Posterior cingulate gyrus (tissue), 11 donors: Measurements from ENCODE around the gene GPR183.

ENCODE experiments used
- DNase-seq, 10 donors: peaks; one replicate each; pipeline versions ENCODE4 v3.0.0 to v3.0.0-alpha.2; 2020 to 2021; ENCODE audit warnings: mixed read lengths in 3 of 10
- intact Hi-C: fragments of 100-400 bp; cut with DNase I; formaldehyde crosslinking; loops from one replicate; pipeline ENCODE4 v1.15.1; 2023

Gene GPR183

DNA sequence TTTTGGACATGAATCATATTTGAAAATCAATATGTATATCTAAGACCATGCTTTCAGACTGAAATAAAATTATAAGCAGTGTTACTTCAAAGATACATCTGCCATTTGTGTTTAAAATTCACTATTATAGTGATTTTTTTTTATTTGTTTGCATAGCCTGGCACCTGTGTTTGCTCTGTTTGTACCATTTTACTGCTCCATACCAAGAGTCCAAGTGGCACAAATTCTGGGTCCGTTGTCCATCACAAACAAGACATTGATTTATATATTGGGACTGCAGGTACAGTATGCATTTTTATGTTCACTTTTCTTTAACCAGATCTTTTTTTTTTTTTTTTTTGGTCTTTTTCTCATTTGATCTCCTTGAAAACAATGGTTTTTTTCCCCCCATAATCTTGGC, 6.7 kb upstream of the GPR183 start:
- intact Hi-C loops: no loop called here
- no peak for DNase-seq

DNA sequence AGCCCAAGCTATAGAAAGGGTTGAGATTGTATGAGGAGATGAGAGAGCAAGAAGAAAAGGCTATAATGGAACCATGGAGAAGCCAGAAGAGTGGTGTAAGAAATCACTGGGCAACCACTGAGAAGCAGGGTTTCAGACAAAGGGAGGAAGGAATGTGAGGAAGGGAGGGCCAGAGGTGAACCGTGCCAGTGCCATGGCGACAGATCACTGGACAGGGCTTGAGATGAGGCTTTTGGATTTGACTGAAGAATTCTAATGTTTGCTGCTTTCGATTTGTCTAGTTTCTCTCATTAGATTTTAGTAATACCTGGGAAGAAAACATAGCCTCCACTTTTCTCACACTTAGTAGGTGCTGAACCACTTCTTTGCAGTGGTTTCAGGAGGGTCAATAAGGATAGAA, 6.3 kb upstream of the GPR183 start:
- intact Hi-C loops: no loop called here
- DNase-seq: no peak

DNA sequence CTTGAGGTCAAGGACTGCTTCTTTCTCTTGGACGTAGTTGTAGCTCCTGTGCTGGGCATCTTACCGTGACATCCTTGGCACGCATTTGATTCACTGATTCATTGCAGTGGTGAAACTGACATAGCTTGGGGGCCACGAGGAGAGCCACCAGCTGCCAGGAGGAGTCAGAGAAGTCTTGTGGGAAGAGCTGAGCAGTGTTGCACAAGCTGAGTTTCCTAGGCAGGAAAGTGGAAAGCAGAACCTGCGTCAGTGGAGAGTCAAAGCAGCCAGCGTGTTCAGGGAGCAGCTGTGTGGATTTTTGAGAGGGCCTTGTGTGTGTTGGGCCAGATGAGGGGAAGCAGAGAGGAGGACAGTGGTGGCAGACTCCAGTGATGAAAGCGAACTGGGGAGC, 5.3 kb upstream of the GPR183 start:
- DNase-seq: peak in 8 of 10 donors; percentile 22 to 89 (median 48)
- intact Hi-C loops: no loop called here

DNA sequence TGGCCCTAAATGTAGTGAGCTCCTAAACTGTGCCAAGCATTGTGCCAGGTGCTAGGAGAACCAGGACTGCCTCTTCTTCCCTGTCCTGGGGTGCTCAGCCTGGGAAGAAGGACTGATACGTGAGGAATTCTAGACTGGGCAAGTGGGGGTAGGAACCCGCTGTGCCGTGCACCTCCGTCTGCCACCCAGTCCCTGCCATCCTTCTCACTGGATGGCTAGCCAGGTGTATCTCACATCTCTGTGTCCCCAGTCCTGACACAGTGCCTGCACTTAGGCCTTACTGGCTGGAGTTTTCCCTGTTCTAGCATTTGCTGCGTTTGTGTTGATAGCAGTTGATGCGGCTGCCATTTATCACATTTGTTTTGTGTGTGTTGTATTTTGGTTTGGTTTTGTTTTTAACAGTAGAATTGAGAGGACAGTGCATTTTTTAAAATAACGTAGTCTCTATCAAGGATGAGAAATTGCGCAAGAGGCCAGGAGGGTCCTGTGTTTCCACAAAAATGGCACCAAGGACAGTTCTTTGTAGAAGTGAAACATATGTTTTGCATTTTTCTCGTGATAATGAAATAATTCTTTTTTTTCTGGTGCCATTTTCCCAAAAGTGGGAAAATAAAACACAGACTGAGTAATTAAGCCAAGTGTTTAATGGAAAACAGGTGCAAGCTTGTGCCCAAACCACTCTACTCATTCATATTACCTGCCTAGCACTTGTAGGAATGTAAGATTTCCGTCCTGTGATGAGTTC, 4.7 kb upstream of the GPR183 start:
- intact Hi-C loops: no loop called here
- DNase-seq: no peak

DNA sequence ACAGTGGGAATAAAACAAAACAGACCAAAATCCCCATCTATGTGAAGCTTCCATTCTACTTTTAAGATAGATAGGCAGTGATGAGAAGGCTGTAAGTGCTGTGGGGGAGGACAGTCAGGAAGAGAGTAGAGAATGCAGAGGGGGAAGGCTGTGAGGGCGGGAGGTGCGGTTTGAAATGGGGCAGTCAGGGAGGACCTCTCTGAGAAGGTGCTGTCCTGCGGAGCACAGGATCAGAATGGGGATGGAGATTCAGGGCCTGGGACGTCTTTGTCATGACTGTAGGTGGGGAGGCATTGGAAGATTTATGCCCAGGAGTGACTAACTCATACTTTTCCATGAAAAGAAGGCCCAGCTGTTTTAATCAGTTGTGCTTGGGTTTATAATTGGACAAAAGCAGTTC, 3.9 kb upstream of the GPR183 start:
- intact Hi-C loops: no loop called here
- DNase-seq: no peak

DNA sequence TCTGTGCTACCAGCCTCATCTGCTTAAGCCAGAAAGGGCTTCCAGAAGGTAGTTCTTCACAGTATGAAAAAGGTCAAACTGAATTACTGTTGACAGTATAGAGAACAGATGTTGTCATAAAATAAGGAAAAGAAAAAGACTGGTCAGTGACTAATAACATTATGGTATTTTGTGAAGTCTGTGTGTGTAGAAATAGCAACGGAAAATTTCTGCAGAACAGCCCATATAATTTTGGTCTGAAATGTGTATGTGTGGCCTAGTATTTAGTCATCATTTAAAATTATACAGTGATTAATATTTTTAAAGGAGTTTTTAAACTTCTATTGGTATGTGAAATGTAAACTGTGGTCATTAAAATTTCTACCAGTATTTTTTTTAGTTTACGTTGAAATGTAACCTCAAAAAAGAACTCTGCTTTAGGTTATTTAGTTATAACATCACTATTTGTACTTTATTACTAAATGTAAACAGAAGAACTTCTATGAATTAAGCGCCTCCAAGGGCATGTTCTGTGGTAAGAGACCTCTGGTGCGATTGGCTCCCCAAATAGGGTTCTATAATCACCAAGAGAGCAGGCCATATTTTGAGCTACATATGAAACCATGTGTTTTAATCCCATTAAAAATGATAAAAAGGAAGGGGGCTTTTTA, 3.3 kb upstream of the GPR183 start:
- DNase-seq: no peak
- intact Hi-C loops: no loop called here

DNA sequence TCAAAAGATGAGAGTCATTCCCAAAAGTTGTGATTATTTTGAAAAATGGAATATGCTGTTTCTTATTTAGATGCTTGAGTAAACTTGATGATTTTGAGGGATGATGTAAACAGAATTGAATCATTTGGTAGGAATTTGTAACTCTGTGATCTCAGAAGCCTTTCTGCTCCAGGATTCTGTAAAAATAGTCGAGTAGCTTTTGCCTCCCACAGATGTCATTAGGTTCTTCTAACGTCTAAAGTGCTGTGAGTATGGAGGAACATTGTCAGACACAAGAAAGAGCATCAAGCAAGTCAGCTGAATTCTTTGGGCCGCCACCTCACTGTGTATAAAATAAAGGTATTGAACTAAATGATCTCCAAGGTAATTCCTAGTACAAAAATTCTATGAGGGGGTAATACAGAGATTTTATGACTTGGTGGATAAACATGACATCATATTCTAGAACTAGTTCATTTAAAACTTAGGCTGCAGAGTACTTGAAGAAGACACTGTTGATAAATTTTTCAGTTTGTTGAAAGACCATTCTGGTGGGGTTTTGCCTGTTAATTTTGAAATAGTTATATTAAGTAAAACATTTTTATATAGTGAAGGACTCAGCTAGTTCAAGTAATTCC, 1.4 kb upstream of the GPR183 start:
- intact Hi-C loops: no loop called here
- DNase-seq: no peak

DNA sequence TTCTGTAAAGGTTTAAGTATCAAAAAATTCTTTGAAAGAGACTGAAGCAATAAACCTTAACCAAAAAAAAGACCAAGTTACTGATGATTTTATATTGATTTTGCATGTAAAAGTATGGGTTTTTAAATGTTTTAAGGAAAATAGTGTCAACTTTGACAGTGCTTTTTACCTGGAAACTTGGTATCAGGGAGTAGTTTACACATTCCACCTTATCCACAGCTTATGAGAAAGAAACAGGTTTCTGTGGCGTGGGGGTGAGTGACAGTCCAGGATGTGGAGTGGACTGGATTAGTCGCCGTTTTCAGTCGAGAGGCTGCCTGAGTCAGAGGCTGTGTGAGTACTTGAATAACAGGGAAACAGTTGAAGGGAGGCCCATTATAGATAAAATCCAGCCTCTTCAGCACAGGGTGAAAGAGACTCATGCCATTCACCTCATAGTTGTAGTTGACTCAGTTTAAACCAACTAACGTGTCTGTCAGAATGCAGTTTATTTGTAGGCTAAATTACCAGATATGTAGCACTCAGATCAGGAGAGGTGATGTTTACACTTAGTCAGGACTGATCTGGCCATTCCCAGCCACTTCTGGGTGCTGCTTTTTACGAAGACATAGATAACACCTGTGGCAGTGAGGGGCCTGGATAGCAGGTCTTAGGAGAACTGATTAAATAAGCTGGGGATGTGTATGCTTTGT, 595 bp upstream of the GPR183 start:
- no peak for DNase-seq
- intact Hi-C loops: no loop called here

DNA sequence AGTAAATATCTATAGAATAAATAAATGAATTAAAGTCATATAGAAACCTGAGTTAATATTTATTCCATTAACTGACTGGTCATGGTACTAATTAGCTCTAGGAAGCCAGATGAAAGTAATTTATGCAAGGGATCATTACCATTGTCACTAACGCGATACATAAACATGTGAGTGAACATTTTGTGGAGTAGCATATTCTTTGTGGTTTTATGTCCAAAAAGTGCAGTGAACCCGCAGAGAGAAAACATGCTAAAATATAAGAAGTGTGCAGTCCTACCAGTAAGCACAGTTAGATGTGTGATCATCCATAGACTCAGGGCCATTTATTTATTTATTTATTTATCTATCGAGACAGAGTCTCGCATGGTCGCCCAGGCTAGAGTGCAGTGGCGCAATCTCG, 1.6 kb downstream of the GPR183 start:
- intact Hi-C loops: no loop called here
- no peak for DNase-seq

DNA sequence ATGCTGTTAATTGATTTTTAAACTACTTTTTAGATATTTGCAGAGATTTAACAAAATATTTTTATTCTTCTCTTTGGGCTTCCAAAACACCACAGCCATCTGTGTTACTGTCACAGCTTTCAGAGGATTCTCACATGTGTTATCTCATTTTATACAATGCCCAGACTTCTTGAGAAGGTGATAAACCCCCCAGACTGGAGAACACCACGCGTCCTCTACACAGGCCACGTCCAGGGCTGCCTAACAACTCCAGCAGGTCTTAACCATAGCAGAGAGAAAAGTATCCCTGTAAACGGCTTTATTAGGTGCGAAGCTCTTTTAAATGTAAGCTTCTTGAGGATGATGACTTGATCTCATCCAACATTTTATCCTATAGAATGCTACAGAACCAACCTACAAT, 2.0 kb downstream of the GPR183 start:
- intact Hi-C loops: no loop called here
- no peak for DNase-seq

DNA sequence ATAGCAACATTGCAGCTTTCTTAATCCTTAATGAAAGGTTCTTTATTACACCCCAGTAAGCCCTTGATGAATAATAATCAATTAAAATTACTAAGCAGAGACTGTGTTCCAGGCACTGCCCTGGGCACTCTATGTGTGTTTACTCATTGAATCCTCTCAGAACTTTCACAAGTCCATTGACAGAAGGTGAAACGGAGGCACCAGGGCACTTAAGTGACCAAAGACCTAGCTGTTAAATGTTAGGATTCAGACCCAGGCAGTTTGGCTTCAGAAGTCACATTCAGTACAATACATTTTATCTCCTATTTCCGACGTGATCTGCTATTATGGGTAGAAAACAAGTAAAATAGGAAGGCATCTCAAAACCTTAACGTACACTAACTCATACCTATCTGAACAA, 2.7 kb downstream of the GPR183 start:
- intact Hi-C loops: no loop called here
- no peak for DNase-seq

DNA sequence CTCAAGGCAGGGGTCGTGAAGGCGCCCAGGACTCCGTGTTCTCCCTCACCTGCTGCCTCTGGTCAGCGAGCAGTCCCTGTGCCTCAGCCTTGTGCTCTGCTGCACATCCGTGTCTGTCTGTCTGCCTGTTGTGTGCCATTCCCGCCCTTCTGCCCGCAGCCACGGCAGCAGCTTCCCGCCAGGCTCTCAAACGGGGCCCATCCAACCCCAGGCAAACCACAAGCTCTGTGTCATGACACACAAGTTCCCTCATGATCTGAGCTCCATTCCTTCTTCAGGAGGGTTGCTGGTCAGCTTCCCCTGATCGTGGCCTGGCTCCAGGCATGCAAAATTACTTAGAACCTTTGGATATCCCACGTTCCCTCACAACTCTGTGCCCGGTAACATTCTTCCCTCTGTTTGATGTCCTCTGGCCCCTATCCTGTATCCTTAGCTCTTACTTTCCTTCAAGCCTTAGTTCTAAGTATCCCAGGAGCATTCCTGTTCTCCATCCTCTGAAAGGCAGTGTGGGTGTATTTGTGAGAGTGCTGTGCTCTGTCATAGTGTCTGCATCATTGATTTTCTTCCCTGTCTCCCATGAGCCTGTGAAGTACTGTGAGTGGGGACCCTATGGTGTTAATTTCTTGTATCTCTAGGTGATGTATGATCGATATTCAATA, 3.2 kb downstream of the GPR183 start:
- intact Hi-C loops: no loop called here
- peak in 5 of 10 donors; percentile 12 to 87 (median 21) for DNase-seq

DNA sequence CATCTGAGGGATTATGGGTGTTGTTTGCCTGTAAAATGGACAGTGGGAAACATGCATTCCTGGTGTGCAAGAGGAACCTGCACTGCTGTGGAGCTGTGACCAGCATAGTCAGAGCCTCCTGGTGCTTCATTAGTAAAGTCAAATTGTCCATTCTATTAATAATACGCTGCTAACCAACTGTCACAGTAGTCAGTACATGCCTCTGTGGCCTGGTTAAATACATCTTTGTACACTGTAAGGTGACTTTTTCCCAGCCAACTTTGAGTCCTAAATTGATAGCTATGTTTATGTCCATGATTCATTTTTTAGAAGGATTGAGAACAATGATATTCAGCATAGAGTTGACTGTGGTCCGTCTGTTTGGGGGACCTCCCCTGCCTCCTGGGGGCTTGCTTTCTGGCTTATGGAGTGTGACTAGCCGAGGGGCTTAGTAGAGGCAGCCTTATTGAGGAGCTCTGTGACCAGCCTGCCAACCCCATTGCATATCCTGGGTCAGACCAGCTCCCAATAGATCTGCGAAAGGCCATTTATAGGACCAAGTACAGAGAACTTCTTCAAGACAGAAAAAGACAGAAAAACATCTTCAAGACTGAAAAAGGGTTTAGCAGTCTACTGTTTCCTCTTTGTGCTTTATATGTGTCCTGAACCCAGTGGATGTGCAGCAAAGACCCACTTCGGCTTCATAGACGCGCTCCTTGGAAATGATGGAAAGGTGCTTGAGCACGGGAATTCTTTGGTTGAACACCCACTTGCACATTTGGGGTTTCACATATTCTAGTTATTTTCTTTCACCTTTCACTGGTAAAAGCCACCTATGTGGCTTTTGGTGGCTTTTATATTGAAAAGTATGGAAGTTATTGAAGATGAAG, 4.3 kb downstream of the GPR183 start:
- no peak for DNase-seq

DNA sequence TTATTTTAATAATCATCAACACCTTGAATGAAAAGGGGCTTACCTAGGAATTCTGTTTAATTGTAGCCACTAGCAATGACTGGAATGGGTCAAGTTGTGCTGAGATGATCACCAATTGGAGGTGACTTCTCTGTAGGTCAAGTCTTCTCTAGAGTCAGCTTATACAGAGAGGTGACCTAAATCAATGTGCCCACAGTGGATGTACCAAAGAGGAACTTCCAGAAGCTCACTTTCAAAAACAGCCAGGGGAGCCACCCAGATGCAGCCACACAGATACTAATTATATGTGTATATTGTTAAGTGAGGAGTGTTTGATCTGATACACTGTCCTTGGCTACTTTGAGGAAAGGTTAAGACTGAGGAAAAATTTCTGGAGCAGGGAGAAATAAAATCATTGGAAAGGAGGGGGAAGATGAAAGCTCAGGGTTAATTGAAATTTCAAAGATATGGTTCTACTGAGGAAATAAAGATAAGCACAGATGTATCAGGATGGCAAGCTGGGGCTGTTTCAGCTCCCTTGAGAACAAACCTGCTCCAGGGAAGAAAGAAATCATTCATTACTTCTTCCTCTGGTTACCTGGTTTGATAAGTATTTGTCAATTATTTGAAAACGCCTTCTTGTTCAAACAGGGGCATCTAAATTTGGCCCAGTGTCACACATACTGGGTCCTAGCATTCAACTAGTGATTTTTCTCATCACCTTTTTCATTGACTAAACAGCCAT, 5.1 kb downstream of the GPR183 start:
- intact Hi-C loops: no loop called here
- no peak for DNase-seq

More for the DNA sequence above, 4.3 kb downstream of the GPR183 start:
- intact Hi-C loops: no loop called here

DNA sequence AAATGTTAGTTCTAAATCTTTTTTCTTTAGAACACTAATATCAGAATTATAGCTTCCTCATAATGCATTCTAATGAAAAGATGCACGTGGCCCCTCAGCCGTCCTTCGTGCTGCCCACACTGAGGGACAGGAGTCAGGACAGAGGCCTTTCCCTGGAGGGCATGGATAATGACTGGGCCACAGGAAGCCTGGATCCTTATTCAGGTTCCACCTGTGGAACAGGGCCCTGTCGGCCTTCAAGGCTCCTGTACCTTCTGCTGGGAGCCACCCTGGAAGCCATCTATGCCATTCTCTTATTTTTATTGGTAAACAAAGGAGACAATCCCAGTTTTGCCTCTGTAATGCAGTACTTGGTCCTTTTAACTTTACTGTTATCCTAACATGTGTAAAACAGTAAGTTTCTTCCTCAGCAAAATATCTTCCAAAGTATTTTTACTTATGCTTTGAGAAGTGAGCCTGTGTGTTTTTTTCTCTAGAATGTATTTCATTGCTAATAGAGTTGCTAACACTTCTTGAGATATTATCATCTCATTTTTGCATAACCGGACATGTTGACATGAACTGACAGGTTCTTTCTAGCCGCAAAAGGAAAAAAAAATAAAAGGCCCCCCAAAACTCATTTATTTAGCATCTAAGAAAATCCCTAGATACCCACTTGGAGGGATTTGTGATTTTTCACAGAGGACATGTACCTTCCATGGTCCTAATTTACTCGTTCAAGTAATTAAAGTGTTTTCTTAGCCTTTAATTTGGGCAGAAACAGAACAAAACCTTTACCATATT, 6.0 kb downstream of the GPR183 start:
- intact Hi-C loops: no loop called here

DNA sequence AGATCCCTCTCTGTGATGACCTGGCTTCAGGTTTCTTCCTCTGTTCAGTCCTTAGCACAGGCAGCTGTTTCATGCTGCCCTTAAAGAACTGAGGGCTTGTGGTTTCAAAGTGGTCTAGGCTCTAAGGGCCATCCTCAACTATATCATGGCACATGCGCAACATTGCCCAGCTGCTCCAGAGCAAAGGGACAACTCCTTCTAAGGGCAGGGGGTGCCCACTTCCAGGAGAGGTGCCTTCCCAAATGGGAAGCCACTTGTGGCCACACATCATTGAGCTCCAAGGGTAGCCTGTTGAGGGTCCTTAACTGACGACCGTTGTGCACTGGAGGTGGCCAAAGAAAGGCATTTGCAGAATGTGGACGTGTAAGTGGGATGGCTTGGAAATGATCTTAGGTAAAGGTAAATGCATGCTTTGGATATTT, 7.3 kb downstream of the GPR183 start:
- intact Hi-C loops: no loop called here
- no peak for DNase-seq

More for the DNA sequence above, 6.0 kb downstream of the GPR183 start:
- DNase-seq: no peak

DNA sequence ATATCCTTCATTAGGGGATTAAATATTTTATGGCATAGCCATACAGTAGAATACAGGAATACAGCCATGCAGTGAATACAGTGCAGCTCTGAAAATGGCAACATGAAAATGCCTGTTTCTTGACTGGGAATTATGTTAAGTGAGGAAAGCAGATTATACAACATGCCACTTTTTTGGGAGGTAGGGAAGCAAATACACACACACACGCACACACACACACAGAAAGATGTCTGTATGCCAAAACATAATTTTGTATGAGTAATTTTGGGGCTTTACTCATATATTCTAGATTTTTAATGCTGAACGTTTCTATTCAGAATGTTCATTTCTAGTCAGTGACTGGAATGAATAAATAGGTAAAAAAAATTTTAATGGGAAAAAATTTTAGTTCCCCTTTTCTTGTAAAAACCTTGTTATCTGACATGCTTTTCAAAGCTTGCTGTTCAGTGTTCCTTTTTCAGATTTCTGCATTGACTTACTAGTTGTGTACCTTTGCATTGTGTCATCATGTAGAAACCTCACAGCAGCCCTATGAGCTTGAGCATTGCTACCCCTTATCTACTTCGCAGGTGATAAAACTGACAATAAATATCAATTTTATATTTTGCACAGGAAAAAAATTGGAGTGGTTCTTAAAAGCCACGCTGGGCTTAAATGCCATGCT, 7.8 kb downstream of the GPR183 start:
- DNase-seq: no peak
- intact Hi-C loops: no loop called here

DNA sequence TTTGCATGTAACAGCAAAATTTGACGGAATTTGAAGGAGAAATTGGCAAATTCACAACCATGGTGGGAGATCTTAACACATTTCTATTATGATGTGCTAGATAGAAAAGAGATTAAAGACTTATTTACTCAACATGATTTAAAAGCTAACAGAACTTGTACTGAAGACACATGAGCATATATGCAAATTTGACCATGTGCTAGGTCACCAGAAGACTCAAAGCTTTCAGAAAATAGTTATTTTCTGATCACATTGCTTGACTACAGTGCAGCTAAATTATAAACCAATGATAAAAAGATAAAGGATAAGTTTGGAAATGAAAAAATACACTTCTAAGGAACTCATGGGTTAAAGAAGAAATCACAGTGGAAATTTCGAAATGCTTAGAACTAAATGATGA, 9.1 kb downstream of the GPR183 start:
- DNase-seq: no peak
- intact Hi-C loops: no loop called here
